ENCODE data around the gene EIF3L.

The EIF3L gene

GRCh38 chr22:37827056-37827455, 22.2 kb upstream of the EIF3L start:
- DNase-seq (ENCODE audit: low read depth), result no peak
- H3K4me3 ChIP-seq (ENCODE audit: low read depth, low read length), result no peak overlapping the region
- no peak for TF ChIP-seq CTCF (IDR thresholded peaks at IDR 0.05; ENCODE audit: low read depth, low read length, missing control alignments)

- TF ChIP-seq CTCF (IDR thresholded peaks at IDR 0.05; ENCODE audit: low read depth, low read length, missing control alignments), result no peak
- DNase-seq (ENCODE audit: low read depth), result no peak
- no peak overlapping the region for H3K4me3 ChIP-seq (ENCODE audit: low read depth, low read length)
Observed at GRCh38 chr22:37830093-37830842, 19.0 kb upstream of the EIF3L start.

GRCh38 chr22:37831472-37831871, 17.7 kb upstream of the EIF3L start:
- no peak overlapping the region for H3K4me3 ChIP-seq (ENCODE audit: low read depth, low read length)
- no peak for TF ChIP-seq CTCF (IDR thresholded peaks at IDR 0.05; ENCODE audit: low read depth, low read length, missing control alignments)
- DNase-seq (ENCODE audit: low read depth), result no peak

GRCh38 chr22:37832022-37832857, 17.0 kb upstream of the EIF3L start:
- no peak overlapping the region for H3K4me3 ChIP-seq (ENCODE audit: low read depth, low read length)
- no peak for DNase-seq (ENCODE audit: low read depth)
- no peak for TF ChIP-seq CTCF (IDR thresholded peaks at IDR 0.05; ENCODE audit: low read depth, low read length, missing control alignments)

GRCh38 chr22:37842015-37842793, 7.0 kb upstream of the EIF3L start:
- no peak for TF ChIP-seq CTCF (IDR thresholded peaks at IDR 0.05; ENCODE audit: low read depth, low read length, missing control alignments)
- DNase-seq (ENCODE audit: low read depth), result no peak
- no peak overlapping the region for H3K4me3 ChIP-seq (ENCODE audit: low read depth, low read length)

GRCh38 chr22:37843741-37844089, 5.5 kb upstream of the EIF3L start:
- no peak for DNase-seq (ENCODE audit: low read depth)
- no peak for TF ChIP-seq CTCF (IDR thresholded peaks at IDR 0.05; ENCODE audit: low read depth, low read length, missing control alignments)
- peak overlapping the region; percentile 77 for H3K4me3 ChIP-seq (ENCODE audit: low read depth, low read length)
